Mammary epithelial cell (primary cell): ENCODE data around the gene NLGN4Y.

Source experiments
- CTCF ChIP-seq, 2 donors: IDR thresholded peaks in 1 of 2; conservative IDR thresholded peaks in 1 of 2; 2 replicates each; pipeline ENCODE4 v1.5.1; 2011 to 2012; ENCODE audit warnings: inconsistent platforms in 2 of 2, low read length in 2 of 2, mild to moderate bottlenecking in 2 of 2, control low read depth in 1 of 2, low read depth in 1 of 2; ENCODE audit not compliant: insufficient read depth in 1 of 2; ENCODE audit errors: extremely low read depth in 1 of 2
- EZH2 ChIP-seq: IDR thresholded peaks from 2 replicates; pipeline ENCODE4 v1.6.1; 2012; ENCODE audit warnings: low read length, inconsistent platforms, borderline replicate concordance

GRCh38 chrY:14634954-14635353 lies 110.6 kb downstream of the NLGN4Y start:
- no peak for TF ChIP-seq CTCF (conservative IDR thresholded peaks at IDR 0.05 in 1 of 2, IDR thresholded peaks at IDR 0.05 in 1 of 2; ENCODE audit: extremely low read depth in 1 of 2, insufficient read depth in 1 of 2, low read depth in 1 of 2, low read length in 2 of 2)
- TF ChIP-seq EZH2, result no peak
